Activated CD4-positive, alpha-beta T cell treated with anti-CD3 and anti-CD28 coated beads, Interleukin-2, amount 10 ng/mL, durations not matched to agents 24 days and 14 days (primary cell): Measurements from ENCODE around the gene NPLOC4. TPM values are rescaled to one million over a fixed set of nuclear protein-coding genes. Genes with fewer than 3 reads are reported as not detected.
"Not testable (repeated sequence)": the region's sequence is repeated elsewhere in the genome, so short reads cannot be mapped to it uniquely, and the experiment has no call there.

Source experiments
- DNase-seq: peaks from one replicate; pipeline ENCODE4 v3.0.0; 2022
- H3K27ac Mint-ChIP-seq: one replicate; pipeline ENCODE4 v1.8.0; 2022; ENCODE audit warnings: mild to moderate bottlenecking, mixed read lengths
- H3K27me3 Mint-ChIP-seq: one replicate; pipeline ENCODE4 v1.8.0; 2022; ENCODE audit warnings: mixed read lengths
- H3K36me3 Mint-ChIP-seq: one replicate; pipeline ENCODE4 v1.8.0; 2022; ENCODE audit warnings: low read depth, mild to moderate bottlenecking, mixed read lengths
- H3K4me1 Mint-ChIP-seq: one replicate; pipeline ENCODE4 v1.8.0; 2021; ENCODE audit warnings: mixed read lengths
- H3K4me3 Mint-ChIP-seq: one replicate; pipeline ENCODE4 v1.8.0; 2022; ENCODE audit warnings: mild to moderate bottlenecking, moderate library complexity, mixed read lengths
- H3K9me3 Mint-ChIP-seq: one replicate; pipeline ENCODE4 v1.8.0; 2021; ENCODE audit warnings: mixed read lengths
- intact Hi-C: fragments of 100-400 bp; cut with micrococcal nuclease; formaldehyde crosslinking; loops from one replicate; pipeline ENCODE4 v1.15.1; 2023
- total RNA-seq: library from RNA; stranded (reverse); gene quantifications from 2 replicates; pipeline ENCODE4 v1.2.3, GENCODE V29; 2022

The NPLOC4 gene
- total RNA-seq, 1 donor from 2014 or later: 147 TPM

DNA sequence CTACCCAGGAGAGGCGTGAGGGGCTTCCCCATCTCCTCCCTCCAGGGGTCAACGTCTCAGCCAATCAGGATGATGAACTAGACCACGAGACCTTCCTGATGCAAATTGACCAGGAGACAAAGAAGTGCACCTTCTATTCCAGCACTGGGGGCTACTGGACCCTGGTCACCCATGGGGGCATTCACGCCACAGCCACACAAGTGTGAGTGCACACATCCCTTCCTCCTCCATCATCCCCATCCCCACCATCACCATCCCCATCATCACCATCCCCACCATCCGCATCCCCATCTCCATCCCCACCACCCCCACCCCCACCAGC lies 101.9 kb downstream of the NPLOC4 start:
- Mint-ChIP-seq H3K4me3 (no peak overlapping the region), H3K27ac (no peak overlapping the region), H3K9me3 (no peaks in the 10 kb centered on the region), H3K36me3 (peaks cover 4% of the 10 kb centered on the region), H3K4me1 (no peaks in the 10 kb centered on the region), H3K27me3 (peaks cover 17% of the 10 kb centered on the region)
- intact Hi-C loops: no loop called here
- DNase-seq: no peak

DNA sequence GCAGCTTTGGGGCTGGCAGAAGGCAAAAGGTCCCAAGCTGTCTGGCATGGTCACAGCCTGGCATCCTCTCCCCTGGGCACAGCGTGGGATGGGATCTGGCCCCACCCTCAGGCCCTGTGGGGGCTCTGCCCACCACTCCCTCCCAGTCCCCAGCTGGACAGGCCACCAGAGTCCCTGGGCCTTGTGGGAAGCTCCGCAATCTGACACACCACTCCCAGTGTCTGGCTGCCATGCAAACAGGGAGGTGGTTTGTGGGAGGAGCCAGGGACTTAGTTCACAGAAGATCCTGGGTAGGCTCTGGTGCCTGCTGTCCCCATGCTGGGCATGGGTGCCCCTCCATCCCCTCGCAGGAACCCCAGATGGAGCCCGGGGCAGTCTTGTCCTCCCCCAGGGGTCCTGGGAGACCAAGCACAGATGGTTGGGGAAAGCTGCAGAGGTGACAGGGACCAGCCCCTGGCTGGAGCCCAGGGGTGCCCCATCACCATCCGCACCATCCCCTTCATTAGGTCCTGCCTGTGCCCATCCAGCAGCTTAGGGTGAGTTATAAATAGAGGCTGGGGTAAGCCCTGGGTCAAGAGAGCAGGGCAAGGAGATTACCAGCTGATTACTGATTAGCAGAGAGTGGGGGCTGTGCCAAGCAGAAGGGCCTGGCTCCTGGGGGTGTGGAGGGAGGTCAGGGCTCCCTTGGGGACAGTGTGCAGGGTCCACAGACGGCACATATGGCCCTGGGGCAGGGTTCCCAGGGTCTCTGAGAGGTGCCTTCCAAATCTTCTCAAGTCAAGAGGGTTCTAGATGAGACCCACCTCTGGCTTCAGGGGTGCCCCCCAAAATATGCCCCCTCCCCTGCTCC lies 102.5 kb downstream of the NPLOC4 start:
- H3K4me1 Mint-ChIP-seq: no peaks in the 10 kb centered on the region
- intact Hi-C loops: no loop called here
- H3K27me3 Mint-ChIP-seq: peaks cover 17% of the 10 kb centered on the region
- peaks cover 4% of the 10 kb centered on the region for H3K36me3 Mint-ChIP-seq
- no peaks in the 10 kb centered on the region for H3K9me3 Mint-ChIP-seq
- no peak overlapping the region for H3K4me3 Mint-ChIP-seq
- no peak for DNase-seq
- no peak overlapping the region for H3K27ac Mint-ChIP-seq

DNA sequence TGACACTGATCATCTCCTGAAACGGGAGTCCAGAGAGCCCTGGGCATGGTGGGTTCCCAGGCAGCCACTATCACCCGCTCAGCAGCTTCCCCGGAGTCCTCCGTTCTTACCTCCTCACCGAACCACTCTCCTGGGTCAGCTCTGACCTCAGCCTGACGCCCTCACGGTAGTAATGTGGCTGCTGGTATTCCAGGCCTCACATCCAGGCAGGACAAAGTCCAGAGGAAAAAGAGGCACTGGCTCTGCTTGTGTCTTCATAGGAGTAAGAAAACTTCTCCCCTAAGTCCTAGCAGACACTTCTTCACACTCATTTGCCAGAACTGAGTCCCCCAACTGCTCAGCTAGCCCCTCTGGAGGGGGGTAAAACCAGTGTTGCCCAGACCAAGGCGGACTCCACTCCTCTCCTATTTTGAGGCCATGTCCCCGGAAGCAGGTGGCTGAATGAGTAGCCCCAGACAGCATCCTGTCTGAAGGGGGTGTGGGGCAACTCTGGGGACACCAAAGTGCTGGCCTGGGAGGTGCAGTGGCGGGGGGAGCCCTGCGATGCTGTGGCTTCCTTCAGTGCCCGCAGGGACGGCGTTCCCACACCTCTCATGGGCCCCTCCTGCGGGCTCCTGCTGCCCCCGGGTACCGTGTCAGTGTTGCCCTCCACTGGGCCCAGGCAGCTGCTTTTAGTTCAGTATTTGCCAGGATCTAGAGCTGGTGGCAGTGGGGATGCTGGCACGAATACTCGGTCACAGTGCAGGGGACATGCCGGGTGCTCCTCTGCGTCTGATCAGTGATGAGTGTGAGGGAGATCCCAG lies 103.4 kb downstream of the NPLOC4 start:
- Mint-ChIP-seq H3K9me3 (no peaks in the 10 kb centered on the region), H3K27ac (no peak overlapping the region), H3K4me3 (no peak overlapping the region), H3K27me3 (peaks cover 17% of the 10 kb centered on the region), H3K36me3 (peaks cover 3% of the 10 kb centered on the region), H3K4me1 (no peaks in the 10 kb centered on the region)
- no peak for DNase-seq
- intact Hi-C loops: no loop called here

DNA sequence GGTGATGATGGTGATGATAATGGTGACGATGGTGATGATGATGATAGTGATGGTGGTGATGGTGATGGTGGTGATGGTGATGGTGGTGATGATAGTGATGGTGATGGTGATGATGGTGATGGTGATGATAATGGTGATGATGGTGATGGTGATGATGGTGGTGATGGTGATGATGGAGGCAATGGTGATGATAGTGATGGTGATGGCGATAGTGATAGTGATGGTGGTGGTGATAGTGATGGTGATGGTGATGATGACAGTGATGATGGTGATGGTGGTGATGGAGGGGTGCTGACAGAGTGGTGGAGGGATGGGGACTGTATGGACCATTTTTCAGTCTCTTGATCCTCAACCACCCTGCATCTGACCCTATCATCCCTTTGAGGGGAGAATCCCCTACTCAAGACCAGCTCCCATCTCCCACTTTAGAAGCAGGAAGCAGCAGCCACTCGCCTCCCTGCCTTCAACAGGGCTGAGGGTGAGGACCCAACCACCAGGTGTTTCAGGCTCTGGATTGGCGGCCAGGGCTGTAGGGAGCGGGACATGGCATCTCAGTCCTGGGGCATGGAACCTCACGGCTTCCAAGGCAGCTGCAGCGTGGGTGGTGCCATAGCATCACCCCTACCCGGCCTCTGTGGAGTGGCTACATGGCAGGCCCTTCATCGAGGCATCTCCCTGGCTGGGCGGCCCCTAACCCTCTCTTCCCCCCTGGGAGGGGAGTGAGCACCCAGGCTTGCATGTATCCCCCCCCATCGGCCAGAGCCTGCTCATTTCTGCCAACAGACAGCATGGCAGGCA lies 104.2 kb downstream of the NPLOC4 start:
- no peaks in the 10 kb centered on the region for H3K9me3 Mint-ChIP-seq

DNA sequence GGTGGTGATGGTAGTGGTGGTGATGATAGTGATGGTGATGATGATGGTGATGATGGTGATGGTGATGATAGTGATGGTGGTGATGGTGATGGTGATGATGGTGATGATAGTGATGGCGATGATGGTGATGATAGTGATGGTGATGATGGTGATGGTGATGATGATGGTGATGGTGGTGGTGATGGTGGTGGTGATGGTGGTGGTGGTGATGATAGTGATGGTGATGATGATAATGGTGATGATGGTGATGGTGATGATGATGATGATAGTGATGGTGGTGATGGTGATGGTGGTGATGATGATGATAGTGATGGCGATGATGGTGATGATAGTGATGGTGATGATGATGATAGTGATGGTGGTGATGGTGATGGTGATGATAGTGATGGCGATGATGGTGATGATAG lies 104.9 kb downstream of the NPLOC4 start:
- DNase-seq, H3K9me3 Mint-ChIP-seq, H3K4me3 Mint-ChIP-seq, H3K36me3 Mint-ChIP-seq, H3K27ac Mint-ChIP-seq, H3K4me1 Mint-ChIP-seq, intact Hi-C loops: not testable (repeated sequence)
- H3K27me3 Mint-ChIP-seq: peaks cover 12% of the 10 kb centered on the region

More for the DNA sequence above, 104.2 kb downstream of the NPLOC4 start:
- H3K4me3 Mint-ChIP-seq: no peak overlapping the region
- no peak for DNase-seq
- H3K27ac Mint-ChIP-seq: no peak overlapping the region
- intact Hi-C loops: no loop called here
- H3K36me3 Mint-ChIP-seq: no peaks in the 10 kb centered on the region
- no peaks in the 10 kb centered on the region for H3K4me1 Mint-ChIP-seq
- peaks cover 13% of the 10 kb centered on the region for H3K27me3 Mint-ChIP-seq

DNA sequence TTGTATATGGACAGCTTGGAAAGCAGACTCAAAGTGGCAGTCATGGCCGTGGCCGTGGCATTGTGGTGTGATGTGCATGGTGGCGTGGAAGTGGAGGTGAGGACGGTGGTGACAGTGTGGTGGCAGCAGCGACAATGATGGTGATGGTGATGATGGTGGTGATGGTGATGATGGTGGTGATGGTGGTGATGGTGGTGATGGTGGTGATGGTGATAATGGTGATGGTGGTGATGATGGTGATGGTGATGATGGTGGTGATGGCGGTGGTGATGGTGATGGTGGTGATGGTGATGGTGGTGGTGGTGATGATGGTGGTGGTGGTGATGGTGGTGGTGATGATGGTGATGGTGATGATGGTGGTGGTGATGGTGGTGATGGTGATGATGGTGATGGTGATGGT lies 105.9 kb downstream of the NPLOC4 start:
- H3K36me3 Mint-ChIP-seq, H3K9me3 Mint-ChIP-seq, H3K27ac Mint-ChIP-seq, H3K4me1 Mint-ChIP-seq, H3K27me3 Mint-ChIP-seq, DNase-seq, H3K4me3 Mint-ChIP-seq, intact Hi-C loops: not testable (repeated sequence)

DNA sequence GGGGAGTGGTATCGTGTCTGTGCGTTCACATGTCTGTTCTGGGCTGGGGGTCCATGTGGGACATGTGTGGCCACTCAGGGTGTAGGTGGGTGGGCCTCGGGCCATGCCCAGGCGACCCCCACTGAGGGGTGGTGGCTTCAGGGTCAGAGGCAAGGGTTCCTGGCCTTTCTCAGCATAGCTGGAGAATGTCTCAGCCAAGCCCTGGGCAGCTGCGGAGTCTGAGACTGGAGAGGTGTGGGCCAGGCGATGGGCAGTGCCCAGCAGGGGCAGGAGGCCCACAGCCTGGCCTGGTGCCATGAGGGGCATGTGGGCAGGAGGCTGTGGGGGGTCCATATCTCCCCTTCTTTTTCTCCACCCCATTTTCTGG lies 107.5 kb downstream of the NPLOC4 start:
- H3K9me3 Mint-ChIP-seq: no peaks in the 10 kb centered on the region
- intact Hi-C loops: no loop called here
- no peaks in the 10 kb centered on the region for H3K27me3 Mint-ChIP-seq
- no peaks in the 10 kb centered on the region for H3K4me1 Mint-ChIP-seq
- H3K36me3 Mint-ChIP-seq: no peaks in the 10 kb centered on the region
- no peak overlapping the region for H3K27ac Mint-ChIP-seq
- no peak overlapping the region for H3K4me3 Mint-ChIP-seq
- no peak for DNase-seq

DNA sequence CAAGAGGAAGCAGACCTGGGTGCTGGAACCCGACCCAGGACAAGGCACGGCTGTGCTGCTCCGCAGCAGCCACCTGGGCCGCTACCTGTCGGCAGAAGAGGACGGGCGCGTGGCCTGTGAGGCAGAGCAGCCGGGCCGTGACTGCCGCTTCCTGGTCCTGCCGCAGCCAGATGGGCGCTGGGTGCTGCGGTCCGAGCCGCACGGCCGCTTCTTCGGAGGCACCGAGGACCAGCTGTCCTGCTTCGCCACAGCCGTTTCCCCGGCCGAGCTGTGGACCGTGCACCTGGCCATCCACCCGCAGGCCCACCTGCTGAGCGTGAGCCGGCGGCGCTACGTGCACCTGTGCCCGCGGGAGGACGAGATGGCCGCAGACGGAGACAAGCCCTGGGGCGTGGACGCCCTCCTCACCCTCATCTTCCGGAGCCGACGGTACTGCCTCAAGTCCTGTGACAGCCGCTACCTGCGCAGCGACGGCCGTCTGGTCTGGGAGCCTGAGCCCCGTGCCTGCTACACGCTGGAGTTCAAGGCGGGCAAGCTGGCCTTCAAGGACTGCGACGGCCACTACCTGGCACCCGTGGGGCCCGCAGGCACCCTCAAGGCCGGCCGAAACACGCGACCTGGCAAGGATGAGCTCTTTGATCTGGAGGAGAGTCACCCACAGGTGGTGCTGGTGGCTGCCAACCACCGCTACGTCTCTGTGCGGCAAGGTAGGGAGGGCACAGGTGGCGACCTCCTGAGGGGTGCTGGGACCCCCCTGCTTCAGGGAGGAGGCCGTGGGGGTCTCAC lies 108.1 kb downstream of the NPLOC4 start:
- no peak for DNase-seq
- intact Hi-C loops: no loop called here
- H3K27ac Mint-ChIP-seq: no peak overlapping the region
- H3K27me3 Mint-ChIP-seq: no peaks in the 10 kb centered on the region
- no peak overlapping the region for H3K4me3 Mint-ChIP-seq
- H3K4me1 Mint-ChIP-seq: no peaks in the 10 kb centered on the region
- no peaks in the 10 kb centered on the region for H3K9me3 Mint-ChIP-seq
- H3K36me3 Mint-ChIP-seq: no peaks in the 10 kb centered on the region

DNA sequence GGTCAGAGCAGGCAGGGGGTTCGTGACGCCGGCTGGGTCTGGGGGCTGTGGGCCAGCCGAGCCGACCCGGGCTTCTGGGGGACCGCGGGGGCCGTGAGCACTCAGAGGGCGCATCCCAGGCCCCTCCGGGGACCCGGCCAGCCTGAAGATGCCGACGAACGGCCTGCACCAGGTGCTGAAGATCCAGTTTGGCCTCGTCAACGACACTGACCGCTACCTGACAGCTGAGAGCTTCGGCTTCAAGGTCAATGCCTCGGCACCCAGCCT lies 108.6 kb downstream of the NPLOC4 start:
- H3K27me3 Mint-ChIP-seq: no peaks in the 10 kb centered on the region
- H3K9me3 Mint-ChIP-seq: no peaks in the 10 kb centered on the region
- H3K36me3 Mint-ChIP-seq: no peaks in the 10 kb centered on the region

DNA sequence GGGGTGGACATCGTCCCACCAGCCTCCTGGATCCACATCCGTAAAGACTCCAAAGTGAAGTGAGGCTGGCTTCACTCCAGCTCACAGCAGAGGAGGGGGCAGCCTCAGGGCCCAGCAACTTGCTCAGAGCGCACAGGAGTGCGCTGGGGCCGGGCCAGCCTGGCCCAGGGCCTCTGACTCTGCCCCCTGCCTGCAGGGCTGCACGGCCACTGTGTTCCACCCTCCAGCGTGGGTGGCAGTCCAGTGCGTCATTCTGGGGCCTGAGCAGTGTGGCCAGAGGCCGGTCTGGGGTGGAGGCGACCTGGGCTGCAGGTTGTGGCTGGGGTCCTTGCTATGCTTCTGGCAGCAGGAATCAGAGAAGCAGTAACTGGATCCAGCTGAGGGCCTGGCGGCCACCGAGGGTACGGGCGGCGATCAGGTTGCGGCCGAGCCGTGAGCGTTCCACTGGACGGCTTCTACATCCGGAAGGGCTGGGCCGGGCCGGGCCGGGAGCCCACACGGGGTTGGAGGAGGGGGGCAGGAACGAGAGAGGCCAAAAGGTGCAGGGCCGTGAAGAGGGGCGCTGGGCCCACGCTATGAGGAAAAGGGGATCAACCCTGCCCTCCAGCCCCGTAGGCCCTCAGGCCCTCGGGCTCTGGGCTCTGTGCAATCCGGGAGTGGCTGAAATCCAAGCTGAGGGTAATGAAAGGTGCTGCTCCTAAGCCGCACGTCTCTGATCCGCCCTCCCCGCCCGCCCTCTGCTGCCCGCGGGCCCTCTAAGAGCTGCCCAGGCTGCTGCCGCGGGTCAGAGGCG lies 109.1 kb downstream of the NPLOC4 start, which contains the start of gene FSCN2:
Gene FSCN2, plus strand, starts transcription at position 787 of the 793 bp plus-strand sequence. CDS start 155 bp downstream, outside the sequence.
- Mint-ChIP-seq H3K4me3 (no peak within 1 kb of the TSS), H3K4me1 (no peaks in the 10 kb centered on the region), H3K9me3 (no peaks in the 10 kb centered on the region), H3K27me3 (no peaks in the 10 kb centered on the region), H3K27ac (no peak within 1 kb of the TSS), H3K36me3 (no peaks in the 10 kb centered on the region)
- DNase-seq: no peak
- intact Hi-C loops: no loop called here

More for the DNA sequence above, 108.6 kb downstream of the NPLOC4 start:
- intact Hi-C loops: no loop called here
- Mint-ChIP-seq H3K27ac (no peak overlapping the region), H3K4me1 (no peaks in the 10 kb centered on the region), H3K4me3 (no peak overlapping the region)
- no peak for DNase-seq

DNA sequence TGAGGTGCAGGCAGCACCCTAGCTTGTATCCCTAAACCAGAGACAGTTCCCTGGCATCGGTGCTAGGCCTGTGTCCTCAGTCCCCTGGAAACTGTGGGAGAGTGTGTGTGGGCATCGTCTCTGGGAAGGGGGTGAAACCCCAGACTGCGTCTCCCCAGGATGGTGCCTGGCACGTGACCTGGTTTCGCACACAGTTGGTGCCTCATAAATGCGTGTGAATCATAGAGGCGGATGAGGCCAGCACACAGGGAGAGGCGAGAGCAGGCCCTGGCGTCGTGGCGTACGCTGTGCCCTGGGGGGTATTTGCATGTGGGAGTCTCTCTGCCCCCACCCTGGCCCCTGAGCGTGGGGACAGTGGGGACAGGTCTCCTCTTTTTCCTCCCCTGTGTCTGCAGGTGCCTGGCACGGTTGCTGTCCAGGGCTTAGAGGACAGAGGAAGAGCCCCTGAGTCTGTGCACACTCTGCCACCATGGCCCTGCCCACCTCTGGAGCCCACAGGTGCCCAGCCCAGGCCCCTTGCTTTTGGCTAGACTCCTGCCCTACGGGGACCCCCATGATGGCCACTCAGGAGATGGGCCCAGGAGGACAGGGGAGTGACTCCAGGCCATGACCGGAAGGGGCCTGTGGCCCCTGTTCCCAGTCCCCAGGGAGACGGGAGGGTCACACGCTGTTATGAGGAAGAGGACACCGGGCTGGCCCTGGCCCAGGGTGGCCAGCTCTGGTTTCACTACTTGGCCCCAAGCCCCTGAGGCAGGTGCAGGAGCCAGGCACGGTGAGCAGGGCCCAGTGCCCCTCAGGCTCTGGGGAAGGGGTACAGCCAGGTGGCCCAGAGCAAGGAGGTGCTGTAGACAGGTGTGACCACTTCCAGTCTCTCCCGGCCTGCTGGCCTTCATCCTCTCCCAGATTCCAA lies 110.0 kb downstream of the NPLOC4 start:
- H3K4me1 Mint-ChIP-seq: no peaks in the 10 kb centered on the region
- no peak for DNase-seq
- intact Hi-C loops: no loop called here
- no peaks in the 10 kb centered on the region for H3K9me3 Mint-ChIP-seq
- H3K27me3 Mint-ChIP-seq: peaks cover 4% of the 10 kb centered on the region
- no peak overlapping the region for H3K4me3 Mint-ChIP-seq
- H3K27ac Mint-ChIP-seq: no peak overlapping the region
- H3K36me3 Mint-ChIP-seq: no peaks in the 10 kb centered on the region

DNA sequence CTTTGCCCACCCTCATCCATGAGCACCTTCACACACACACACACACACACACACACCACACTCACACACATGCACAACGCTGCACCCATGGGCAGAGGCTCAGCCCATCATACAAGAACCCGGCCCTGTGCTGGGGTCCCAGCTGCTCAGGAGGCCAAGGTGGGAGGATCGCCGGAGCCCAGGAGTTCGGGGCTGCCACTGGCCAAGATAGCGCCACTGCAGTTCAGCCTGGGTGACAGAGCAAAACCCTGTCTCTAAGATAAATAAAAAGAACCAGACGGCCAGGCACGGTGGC lies 112.1 kb downstream of the NPLOC4 start:
- Mint-ChIP-seq H3K27ac (no peak overlapping the region), H3K27me3 (peaks cover 8% of the 10 kb centered on the region), H3K36me3 (no peaks in the 10 kb centered on the region), H3K4me1 (no peaks in the 10 kb centered on the region), H3K9me3 (no peaks in the 10 kb centered on the region), H3K4me3 (no peak overlapping the region)
- no peak for DNase-seq
- intact Hi-C loops: no loop called here
